IMR-90 (cell line): ENCODE results near the gene TEDC1. TPM values are rescaled to one million over a fixed set of nuclear protein-coding genes. Genes with fewer than 3 reads are reported as not detected.

Source experiments
- ATAC-seq: fragments of 200-7000 bp; cut with Tn5 transposase; 2 replicates; pipeline ENCODE4 v1.9.1; 2020; ENCODE audit warnings: low read depth, mild to moderate bottlenecking, moderate library complexity
- BruUV-seq: library from RNA; stranded (reverse); fragments of 400-500 nt; replicated peaks from 2 replicates; lab custom pipeline; 2021; lab: Mats Ljungman, UMichigan
- CTCF ChIA-PET: fragments of 300-600 bp; formaldehyde crosslinking; extraction: SDS; loops from one replicate; lab custom pipeline; 2021; ENCODE audit warnings: antibody characterized with exemption; lab: Yijun Ruan, JAX
- POLR2A ChIA-PET: fragments of 300-600 bp; sonication (Branson Sonifier 250); formaldehyde crosslinking; loops from one replicate; lab custom pipeline; 2022; ENCODE audit warnings: antibody characterized with exemption; ENCODE audit not compliant: unreplicated experiment; lab: Charles Lee
- DNase-seq: peaks from one replicate; pipeline ENCODE4 v3.0.0; 2013
- H2AFZ ChIP-seq: replicated peaks from 2 replicates; pipeline ENCODE3; 2013; ENCODE audit warnings: low read length, mild to moderate bottlenecking; ENCODE audit not compliant: poor library complexity
- H2AK5ac ChIP-seq: 2 replicates; pipeline ENCODE4 v1.6.1; 2013; ENCODE audit warnings: low read depth, low read length, inconsistent platforms
- H2AK9ac ChIP-seq: replicated peaks from 2 replicates; pipeline ENCODE3; 2013; ENCODE audit warnings: mild to moderate bottlenecking, low read depth, low read length, moderate library complexity; ENCODE audit not compliant: poor library complexity
- H2BK120ac ChIP-seq: 2 replicates; pipeline ENCODE4 v1.6.1; 2013; ENCODE audit warnings: low read depth, low read length, inconsistent platforms
- H2BK15ac ChIP-seq: 3 replicates; pipeline ENCODE4 v1.6.1; 2013; ENCODE audit warnings: low read depth, low read length, inconsistent platforms
- H2BK20ac ChIP-seq: 2 replicates; pipeline ENCODE4 v1.6.1; 2013; ENCODE audit warnings: low read depth, mild to moderate bottlenecking, inconsistent platforms, low read length, moderate library complexity
- H2BK5ac ChIP-seq: 2 replicates; pipeline ENCODE4 v1.6.1; 2013; ENCODE audit warnings: mild to moderate bottlenecking, low read depth, low read length, inconsistent platforms; ENCODE audit not compliant: poor library complexity, severe bottlenecking
- H3K14ac ChIP-seq: replicated peaks from 2 replicates; pipeline ENCODE4 v1.6.1; 2013; ENCODE audit warnings: low read depth, low read length, inconsistent platforms
- H3K18ac ChIP-seq: 2 replicates; pipeline ENCODE4 v1.6.1; 2013; ENCODE audit warnings: low read depth, low read length, control low read depth
- H3K23ac ChIP-seq: 2 replicates; pipeline ENCODE4 v1.6.1; 2013; ENCODE audit warnings: low read depth, low read length, inconsistent platforms
- H3K27ac ChIP-seq: 2 replicates; pipeline ENCODE4 v1.5.1; 2013; ENCODE audit warnings: mild to moderate bottlenecking, control low read depth, low read length; ENCODE audit not compliant: insufficient read depth
- H3K27me3 ChIP-seq: 2 replicates; pipeline ENCODE4 v1.6.1; 2013; ENCODE audit warnings: low read length; ENCODE audit not compliant: control insufficient read depth, insufficient read depth
- H3K36me3 ChIP-seq: 2 replicates; pipeline ENCODE4 v1.6.1; 2013; ENCODE audit warnings: low read length, mixed read lengths; ENCODE audit not compliant: control insufficient read depth, insufficient read depth
- H3K4ac ChIP-seq: 2 replicates; pipeline ENCODE4 v1.6.1; 2013; ENCODE audit warnings: low read depth, low read length, inconsistent platforms
- H3K4me1 ChIP-seq: 2 replicates; pipeline ENCODE4 v1.6.1; 2013; ENCODE audit warnings: low read length, mixed read lengths; ENCODE audit not compliant: control insufficient read depth, insufficient read depth
- H3K4me2 ChIP-seq: 2 replicates; pipeline ENCODE4 v1.6.1; 2013; ENCODE audit warnings: low read depth, mild to moderate bottlenecking, control low read depth, low read length, moderate library complexity
- H3K4me3 ChIP-seq: 2 replicates; pipeline ENCODE4 v1.5.1; 2013; ENCODE audit warnings: low read depth, mild to moderate bottlenecking, control low read depth, low read length, moderate library complexity; ENCODE audit not compliant: insufficient read depth
- H3K56ac ChIP-seq: 2 replicates; pipeline ENCODE4 v1.6.1; 2013; ENCODE audit warnings: low read length, inconsistent platforms; ENCODE audit not compliant: insufficient read depth; ENCODE audit errors: extremely low read depth
- H3K79me1 ChIP-seq, 2 experiments: 2 replicates each; pipeline ENCODE4 v1.6.1; 2013; ENCODE audit warnings: low read length in 2 of 2, inconsistent platforms in 1 of 2, low read depth in 1 of 2
- H3K9ac ChIP-seq: 2 replicates; pipeline ENCODE4 v1.6.1; 2013; ENCODE audit warnings: low read depth, low read length, control low read depth
- H3K9me1 ChIP-seq: 2 replicates; pipeline ENCODE4 v1.6.1; 2013; ENCODE audit warnings: low read length, inconsistent platforms; ENCODE audit not compliant: insufficient read depth
- H3K9me3 ChIP-seq: 2 replicates; pipeline ENCODE4 v1.6.1; 2013; ENCODE audit warnings: low read length; ENCODE audit not compliant: control insufficient read depth, insufficient read depth
- H4K20me1 ChIP-seq: 2 replicates; pipeline ENCODE4 v1.6.1; 2013; ENCODE audit warnings: low read length, inconsistent platforms; ENCODE audit not compliant: insufficient read depth
- H4K5ac ChIP-seq: 2 replicates; pipeline ENCODE4 v1.6.1; 2013; ENCODE audit warnings: mild to moderate bottlenecking, low read depth, low read length, control low read depth
- H4K8ac ChIP-seq, 2 experiments: 2 replicates each; pipeline ENCODE4 v1.6.1; 2013; ENCODE audit warnings: low read depth in 2 of 2, low read length in 2 of 2, control low read depth in 1 of 2, inconsistent platforms in 1 of 2
- H4K91ac ChIP-seq: 2 replicates; pipeline ENCODE4 v1.6.1; 2013; ENCODE audit warnings: low read depth, low read length, inconsistent platforms; ENCODE audit not compliant: insufficient read depth
- BHLHE40 ChIP-seq: fragments of 150-350 bp; IDR thresholded peaks from 2 replicates; pipeline ENCODE4 v1.6.1; 2016; ENCODE audit warnings: mild to moderate bottlenecking, low read depth, low read length
- CEBPB ChIP-seq: IDR thresholded peaks from 2 replicates; pipeline ENCODE4 v1.6.1; 2012; ENCODE audit warnings: low read depth, low read length, improper control_type of control experiment
- CHD1 ChIP-seq: IDR thresholded peaks from 2 replicates; pipeline ENCODE4 v1.6.1; 2012; ENCODE audit warnings: low read depth, low read length, improper control_type of control experiment
- ELK1 ChIP-seq: fragments of 150-350 bp; IDR thresholded peaks from 2 replicates; pipeline ENCODE4 v1.6.1; 2016; ENCODE audit warnings: low read depth, mild to moderate bottlenecking, low read length, moderate library complexity, borderline replicate concordance
- FOS ChIP-seq: fragments of 150-350 bp; IDR thresholded peaks from 2 replicates; pipeline ENCODE4 v1.6.1; 2016; ENCODE audit warnings: low read depth, low read length
- MAFK ChIP-seq: IDR thresholded peaks from 2 replicates; pipeline ENCODE4 v1.6.1; 2012; ENCODE audit warnings: low read depth, low read length, improper control_type of control experiment
- MAZ ChIP-seq: IDR thresholded peaks from 2 replicates; pipeline ENCODE4 v1.6.1; 2012; ENCODE audit warnings: low read depth, mild to moderate bottlenecking, low read length, improper control_type of control experiment, moderate library complexity, borderline replicate concordance
- MXI1 ChIP-seq: IDR thresholded peaks from 2 replicates; pipeline ENCODE4 v1.6.1; 2012; ENCODE audit warnings: low read depth, mild to moderate bottlenecking, low read length, moderate library complexity, borderline replicate concordance
- NFE2L2 ChIP-seq: fragments of 150-350 bp; IDR thresholded peaks from 2 replicates; pipeline ENCODE4 v1.6.1; 2016; ENCODE audit warnings: low read depth, mild to moderate bottlenecking, low read length
- POLR2A ChIP-seq: IDR thresholded peaks from 2 replicates; pipeline ENCODE4 v1.6.1; 2012; ENCODE audit warnings: mild to moderate bottlenecking, low read depth, low read length
- RAD21 ChIP-seq: IDR thresholded peaks from 2 replicates; pipeline ENCODE4 v1.6.1; 2012; ENCODE audit warnings: low read length, improper control_type of control experiment
- RCOR1 ChIP-seq: IDR thresholded peaks from 2 replicates; pipeline ENCODE4 v1.6.1; 2012; ENCODE audit warnings: mild to moderate bottlenecking, low read length, improper control_type of control experiment; ENCODE audit not compliant: insufficient replicate concordance
- RFX5 ChIP-seq: IDR thresholded peaks from 2 replicates; pipeline ENCODE4 v1.8.0; 2012; ENCODE audit warnings: low read depth, mild to moderate bottlenecking, low read length, moderate library complexity
- SMC3 ChIP-seq: fragments of 150-350 bp; IDR thresholded peaks from 2 replicates; pipeline ENCODE4 v1.6.1; 2016; ENCODE audit warnings: low read depth, mild to moderate bottlenecking, antibody characterized with exemption, low read length, moderate library complexity
- USF2 ChIP-seq: fragments of 150-350 bp; IDR thresholded peaks from 2 replicates; pipeline ENCODE4 v1.6.1; 2017; ENCODE audit warnings: mild to moderate bottlenecking, antibody characterized with exemption, low read length, low read depth
- whole genome bisulfite sequencing, 2 experiments: methylation state at CpG; one replicate each; pipeline versions ENCODE4 v1.1.5 to v1.1.7; 2013; ENCODE audit warnings: missing lambda C conversion rate in 2 of 2; ENCODE audit not compliant: insufficient read length in 1 of 2; ENCODE audit errors: extremely low coverage in 2 of 2; 5-methylcytosine and 5-hydroxymethylcytosine counted together
- dilution Hi-C: fragments of 300-500 bp; cut with HindIII; formaldehyde crosslinking; loops from one replicate; pipeline ENCODE4 v1.14.3; 2018; ENCODE audit warnings: low sequenced_read_pairs; ENCODE audit not compliant: unreplicated experiment
- in situ Hi-C: fragments of 300-500 bp; cut with MboI; formaldehyde crosslinking; loops from 3 replicates; pipeline ENCODE4 v1.14.3; 2019; ENCODE audit warnings: low sequenced_read_pairs, inconsistent platforms, mixed read lengths
- intact Hi-C: fragments of 100-400 bp; cut with micrococcal nuclease; formaldehyde crosslinking; loops from 2 replicates; pipeline ENCODE4 v1.10.0; 2022
- polyA plus RNA-seq, 3 experiments: library from polyadenylated mRNA; depleted of rRNA; stranded (reverse); fragments of >200 nt; gene quantifications; 2 replicates each; pipeline ENCODE4 v1.2.3, GENCODE V29; 2012; ENCODE audit warnings: low replicate concordance in 1 of 3
- total RNA-seq: library from RNA; depleted of rRNA; stranded (reverse); fragments of >200 nt; gene quantifications from 2 replicates; pipeline ENCODE4 v1.2.3, GENCODE V29; 2012
- TF ChIP-seq, protein P1 (sequence below): conservative IDR thresholded peaks from 2 replicates; pipeline ENCODE4 v1.5.1; 2012; ENCODE audit warnings: mild to moderate bottlenecking, low read depth, low read length, improper control_type of control experiment

TEDC1 gene
- total and polyA plus RNA-seq, 2 of the 4 experiments (the other 2 are of a cell fraction), result 5.7 to 6.4 TPM

DNA sequence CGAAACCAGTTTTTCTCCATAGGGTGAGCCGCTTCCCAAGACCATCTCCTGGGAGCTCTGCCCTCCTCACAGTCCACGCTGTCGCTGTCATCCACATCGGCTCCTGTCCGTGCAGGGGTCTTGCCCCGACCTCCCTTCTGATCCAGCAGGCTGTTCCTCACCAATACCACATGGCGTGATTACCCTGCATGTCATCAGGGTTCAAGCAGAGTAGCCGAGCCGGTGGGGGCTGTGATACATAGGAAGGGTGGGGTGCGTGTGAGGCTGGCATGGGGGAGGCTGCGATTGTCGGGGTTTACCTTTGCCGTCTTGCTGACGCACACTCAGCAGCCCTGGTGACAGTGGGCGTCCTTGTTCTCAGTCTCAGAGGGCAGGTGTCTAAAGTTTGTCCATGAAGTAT lies 17.0 kb downstream of the TEDC1 start:
- Histone ChIP-seq H4K20me1 (no peaks in the 10 kb centered on the region), H3K56ac (no peak overlapping the region), H3K23ac (no peak overlapping the region), H2BK20ac (no peak overlapping the region), H2BK120ac (no peak overlapping the region), H4K91ac (no peak overlapping the region), H3K14ac (no peak overlapping the region), H3K9me3 (no peaks in the 10 kb centered on the region), H2AFZ (no peak overlapping the region), H3K4me3 (no peak overlapping the region), H3K79me1 (no peaks in the 10 kb centered on the region), H3K36me3 (no peaks in the 10 kb centered on the region), H2BK5ac (no peak overlapping the region), H3K4me1 (no peaks in the 10 kb centered on the region), H3K9ac (no peak overlapping the region), H2BK15ac (no peak overlapping the region), H3K27ac (no peak overlapping the region), H3K4me2 (no peak overlapping the region), H3K18ac (no peak overlapping the region), H3K4ac (no peak overlapping the region), H4K8ac (no peak overlapping the region), H3K27me3 (peaks cover 21% of the 10 kb centered on the region), H3K9me1 (no peaks in the 10 kb centered on the region), H2AK5ac (no peak overlapping the region), H4K5ac (no peak overlapping the region), H2AK9ac (no peak overlapping the region)
- 83% methylated on average over 2 of the region's 16 CpGs; no CpG with 5 or more reads in 1 of the 2 experiments for WGBS, 2 experiments
- intact Hi-C loops, result no loop called here
- in situ Hi-C loops, result no loop called here
- TF ChIP-seq POLR2A, result no peak
- TF ChIP-seq RCOR1, result no peak
- TF ChIP-seq FOS, result no peak
- no peak for TF ChIP-seq ELK1
- no peak for TF ChIP-seq CHD1
- TF ChIP-seq RAD21, result no peak
- TF ChIP-seq RFX5, result no peak
- no peak for TF ChIP-seq NFE2L2
- TF ChIP-seq MXI1, result no peak
- TF ChIP-seq CEBPB, result no peak
- no peak for TF ChIP-seq SMC3
- TF ChIP-seq, protein P1, sequence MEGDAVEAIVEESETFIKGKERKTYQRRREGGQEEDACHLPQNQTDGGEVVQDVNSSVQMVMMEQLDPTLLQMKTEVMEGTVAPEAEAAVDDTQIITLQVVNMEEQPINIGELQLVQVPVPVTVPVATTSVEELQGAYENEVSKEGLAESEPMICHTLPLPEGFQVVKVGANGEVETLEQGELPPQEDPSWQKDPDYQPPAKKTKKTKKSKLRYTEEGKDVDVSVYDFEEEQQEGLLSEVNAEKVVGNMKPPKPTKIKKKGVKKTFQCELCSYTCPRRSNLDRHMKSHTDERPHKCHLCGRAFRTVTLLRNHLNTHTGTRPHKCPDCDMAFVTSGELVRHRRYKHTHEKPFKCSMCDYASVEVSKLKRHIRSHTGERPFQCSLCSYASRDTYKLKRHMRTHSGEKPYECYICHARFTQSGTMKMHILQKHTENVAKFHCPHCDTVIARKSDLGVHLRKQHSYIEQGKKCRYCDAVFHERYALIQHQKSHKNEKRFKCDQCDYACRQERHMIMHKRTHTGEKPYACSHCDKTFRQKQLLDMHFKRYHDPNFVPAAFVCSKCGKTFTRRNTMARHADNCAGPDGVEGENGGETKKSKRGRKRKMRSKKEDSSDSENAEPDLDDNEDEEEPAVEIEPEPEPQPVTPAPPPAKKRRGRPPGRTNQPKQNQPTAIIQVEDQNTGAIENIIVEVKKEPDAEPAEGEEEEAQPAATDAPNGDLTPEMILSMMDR, result no peak
- TF ChIP-seq MAFK, result no peak
- no peak for TF ChIP-seq MAZ
- no peak for TF ChIP-seq USF2
- TF ChIP-seq BHLHE40, result no peak
- ChIA-PET CTCF (no interaction called here), POLR2A (no interaction called here)
- no TSS peak for BruUV-seq
- no peak for ATAC-seq
- dilution Hi-C loops, result no loop called here
- DNase-seq, result no peak
